Transverse colon (tissue), 4 donors: ENCODE results near the gene ANKRD33. TPM values are rescaled to one million over a fixed set of nuclear protein-coding genes. Genes with fewer than 3 reads are reported as not detected.

Source experiments
- DNase-seq: peaks from one replicate; pipeline ENCODE4 v3.0.0-alpha.2; 2019
- H3K27ac ChIP-seq, 4 donors: fragments of 200-600 bp; sonication (generic); 2 replicates each; pipeline ENCODE4 v1.5.1; 2016 to 2018; ENCODE audit warnings: inconsistent platforms in 4 of 4
- H3K27me3 ChIP-seq: fragments of 200-600 bp; sonication (generic); 2 replicates; pipeline ENCODE4 v1.5.1; 2017; ENCODE audit warnings: inconsistent platforms
- H3K36me3 ChIP-seq, 4 donors: fragments of 200-600 bp; sonication (generic); 2 replicates each; pipeline ENCODE4 v1.5.1; 2017 to 2019; ENCODE audit warnings: inconsistent platforms in 4 of 4
- H3K4me1 ChIP-seq, 4 donors: fragments of 200-600 bp; sonication (generic); 2 replicates each; pipeline ENCODE4 v1.5.1; 2017 to 2020; ENCODE audit warnings: inconsistent platforms in 4 of 4
- H3K4me3 ChIP-seq, 4 donors: fragments of 200-600 bp; sonication (generic); 1 replicate in 1 of 4; 2 replicates in 3 of 4; pipeline versions ENCODE4 v1.5.1 to v1.6.1; 2017 to 2019; ENCODE audit warnings: inconsistent platforms in 4 of 4
- H3K9me3 ChIP-seq, 2 donors: fragments of 200-600 bp; sonication (generic); 2 replicates each; pipeline ENCODE4 v1.5.1; 2017 to 2019; ENCODE audit warnings: inconsistent platforms in 2 of 2
- EP300 ChIP-seq: sonication (generic); formaldehyde crosslinking; IDR thresholded peaks from one replicate; pipeline ENCODE4 v1.6.1; 2017; ENCODE audit warnings: antibody characterized with exemption, low read depth
- POLR2A ChIP-seq: fragments of 450-650 bp; IDR thresholded peaks from one replicate; pipeline ENCODE4 v1.6.1; 2016; ENCODE audit warnings: antibody characterized with exemption, mild to moderate bottlenecking, moderate library complexity
- POLR2AphosphoS5 ChIP-seq, 3 donors: sonication (generic); formaldehyde crosslinking; IDR thresholded peaks; one replicate each; pipeline ENCODE4 v1.6.1; 2016; ENCODE audit warnings: antibody characterized with exemption in 3 of 3
- WGBS, 2 donors: methylation state at CpG; one replicate each; pipeline ENCODE4 v1.1.5; 2018; ENCODE audit warnings: low coverage in 1 of 2; 5-methylcytosine and 5-hydroxymethylcytosine counted together
- in situ Hi-C, 4 donors: fragments of 200-750 bp; cut with MboI; loops; one replicate each; pipeline versions ENCODE4 v1.15.0 to v1.15.1; 2017; ENCODE audit warnings: low sequenced_read_pairs in 3 of 4, low pct_ligation_motif_present in 1 of 4, low pct_unique_long_range_greater_than_20kb in 1 of 4
- intact Hi-C: fragments of 100-400 bp; cut with DNase I; formaldehyde crosslinking; loops from one replicate; pipeline ENCODE4 v1.15.1; 2023; ENCODE audit warnings: low total_unique reads
- total RNA-seq, 4 donors: library from RNA; depleted of rRNA; stranded (reverse); fragments of >200 nt; gene quantifications; one replicate each; pipeline ENCODE4 v1.1.0, GENCODE V29; 2016
- TF ChIP-seq, protein P1 (sequence below), 5 experiments: fragments of 200-600 bp in 3 of 5; fragments of 450-650 bp in 2 of 5; sonication (generic) in 3 of 5; IDR thresholded peaks; 1 replicate in 2 of 5; 2 replicates in 3 of 5; pipeline ENCODE4 v1.5.1; 2016 to 2017; ENCODE audit warnings: antibody characterized with exemption in 5 of 5, inconsistent platforms in 3 of 5, mild to moderate bottlenecking in 2 of 5, moderate library complexity in 1 of 5

ANKRD33 gene
- total RNA-seq, 4 donors from 2014 or later = not detected

GRCh38 chr12:51865757-51866270, 22.1 kb upstream of the ANKRD33 start:
- Histone ChIP-seq H3K4me3 (no peak overlapping the region), H3K36me3 (no peaks in the 10 kb centered on the region), H3K9me3 (no peaks in the 10 kb centered on the region), H3K27ac (no peak overlapping the region), H3K27me3 (peaks cover 80% of the 10 kb centered on the region), H3K4me1 (peaks cover 14 to 33% (median 21%) of the 10 kb centered on the region in 4 donors)
- intact Hi-C loops (no loop called here), in situ Hi-C loops (no loop called here)
- TF ChIP-seq POLR2A (no peak), EP300 (no peak), POLR2AphosphoS5 (IDR thresholded peaks at IDR 0.05) (no peak)
- TF ChIP-seq, protein P1, sequence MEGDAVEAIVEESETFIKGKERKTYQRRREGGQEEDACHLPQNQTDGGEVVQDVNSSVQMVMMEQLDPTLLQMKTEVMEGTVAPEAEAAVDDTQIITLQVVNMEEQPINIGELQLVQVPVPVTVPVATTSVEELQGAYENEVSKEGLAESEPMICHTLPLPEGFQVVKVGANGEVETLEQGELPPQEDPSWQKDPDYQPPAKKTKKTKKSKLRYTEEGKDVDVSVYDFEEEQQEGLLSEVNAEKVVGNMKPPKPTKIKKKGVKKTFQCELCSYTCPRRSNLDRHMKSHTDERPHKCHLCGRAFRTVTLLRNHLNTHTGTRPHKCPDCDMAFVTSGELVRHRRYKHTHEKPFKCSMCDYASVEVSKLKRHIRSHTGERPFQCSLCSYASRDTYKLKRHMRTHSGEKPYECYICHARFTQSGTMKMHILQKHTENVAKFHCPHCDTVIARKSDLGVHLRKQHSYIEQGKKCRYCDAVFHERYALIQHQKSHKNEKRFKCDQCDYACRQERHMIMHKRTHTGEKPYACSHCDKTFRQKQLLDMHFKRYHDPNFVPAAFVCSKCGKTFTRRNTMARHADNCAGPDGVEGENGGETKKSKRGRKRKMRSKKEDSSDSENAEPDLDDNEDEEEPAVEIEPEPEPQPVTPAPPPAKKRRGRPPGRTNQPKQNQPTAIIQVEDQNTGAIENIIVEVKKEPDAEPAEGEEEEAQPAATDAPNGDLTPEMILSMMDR (IDR thresholded peaks at IDR 0.05) = no peak
- 93% methylated on average over 7 of the region's 7 CpGs; no CpG with 5 or more reads in 1 of the 2 donors for WGBS, 2 donors
- DNase-seq = no peak

- TF ChIP-seq POLR2AphosphoS5 (IDR thresholded peaks at IDR 0.05) = no peak
- no peak for TF ChIP-seq POLR2A
- TF ChIP-seq, protein P1 (IDR thresholded peaks at IDR 0.05) = no peak
- TF ChIP-seq EP300 = no peak
- Histone ChIP-seq H3K27ac (no peak overlapping the region), H3K9me3 (no peaks in the 10 kb centered on the region), H3K4me3 (no peak overlapping the region), H3K4me1 (peaks cover 14 to 33% (median 21%) of the 10 kb centered on the region in 4 donors), H3K27me3 (peaks cover 81% of the 10 kb centered on the region), H3K36me3 (no peaks in the 10 kb centered on the region)
- 80 to 91% methylated on average over 1 to 4 of the region's 4 CpGs for WGBS, 2 donors
- no peak for DNase-seq
- in situ Hi-C loops (no loop called here), intact Hi-C loops (no loop called here)
These were observed 21.6 kb upstream of the ANKRD33 start for GRCh38 chr12:51866324-51866723.

DNA sequence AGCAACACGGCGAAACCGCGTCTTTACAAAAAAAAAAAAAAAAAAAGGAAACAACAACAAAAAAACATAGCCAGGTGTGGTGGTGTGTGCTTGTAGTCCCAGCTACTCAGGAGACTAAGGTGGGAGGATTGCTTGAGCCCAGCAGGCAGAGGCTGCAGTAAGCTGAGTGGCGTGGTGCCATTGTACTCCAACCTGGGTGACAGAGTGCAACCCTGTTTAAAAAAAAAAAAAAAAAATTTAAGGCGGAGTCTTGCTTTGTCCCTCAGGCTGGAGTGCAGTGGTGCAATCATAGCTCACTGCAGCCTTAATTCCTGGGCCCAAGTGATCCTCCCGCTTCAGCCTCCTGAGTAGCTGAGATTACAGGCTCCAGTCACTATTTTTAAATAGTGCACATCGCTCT, 21.1 kb upstream of the ANKRD33 start:
- H3K27me3 ChIP-seq = peaks cover 81% of the 10 kb centered on the region
- H3K4me3 ChIP-seq = no peak overlapping the region
- H3K27ac ChIP-seq = no peak overlapping the region
- in situ Hi-C loops (no loop called here), intact Hi-C loops (no loop called here)
- peaks cover 14 to 36% (median 21%) of the 10 kb centered on the region in 4 donors for H3K4me1 ChIP-seq
- H3K36me3 ChIP-seq = no peaks in the 10 kb centered on the region
- 84 to 91% methylated on average over 7 to 8 of the region's 8 CpGs for WGBS, 2 donors
- TF ChIP-seq POLR2AphosphoS5 (IDR thresholded peaks at IDR 0.05) = no peak
- TF ChIP-seq POLR2A = no peak
- H3K9me3 ChIP-seq = no peaks in the 10 kb centered on the region
- DNase-seq = no peak

- intact Hi-C loops = no loop called here
- H3K27me3 ChIP-seq = peaks cover 75% of the 10 kb centered on the region
- H3K27ac ChIP-seq = no peak overlapping the region
- TF ChIP-seq, protein P1 (IDR thresholded peaks at IDR 0.05) = no peak
- TF ChIP-seq POLR2A = no peak
- TF ChIP-seq POLR2AphosphoS5 (IDR thresholded peaks at IDR 0.05) = no peak
- TF ChIP-seq EP300 = no peak
- H3K36me3 ChIP-seq = no peaks in the 10 kb centered on the region
- no peak overlapping the region for H3K4me3 ChIP-seq
- in situ Hi-C loops = no loop called here
- peaks cover 14 to 37% (median 23%) of the 10 kb centered on the region in 4 donors for H3K4me1 ChIP-seq
- H3K9me3 ChIP-seq = no peaks in the 10 kb centered on the region
- DNase-seq = no peak
These were observed 20.5 kb upstream of the ANKRD33 start for GRCh38 chr12:51867371-51867770.

DNA sequence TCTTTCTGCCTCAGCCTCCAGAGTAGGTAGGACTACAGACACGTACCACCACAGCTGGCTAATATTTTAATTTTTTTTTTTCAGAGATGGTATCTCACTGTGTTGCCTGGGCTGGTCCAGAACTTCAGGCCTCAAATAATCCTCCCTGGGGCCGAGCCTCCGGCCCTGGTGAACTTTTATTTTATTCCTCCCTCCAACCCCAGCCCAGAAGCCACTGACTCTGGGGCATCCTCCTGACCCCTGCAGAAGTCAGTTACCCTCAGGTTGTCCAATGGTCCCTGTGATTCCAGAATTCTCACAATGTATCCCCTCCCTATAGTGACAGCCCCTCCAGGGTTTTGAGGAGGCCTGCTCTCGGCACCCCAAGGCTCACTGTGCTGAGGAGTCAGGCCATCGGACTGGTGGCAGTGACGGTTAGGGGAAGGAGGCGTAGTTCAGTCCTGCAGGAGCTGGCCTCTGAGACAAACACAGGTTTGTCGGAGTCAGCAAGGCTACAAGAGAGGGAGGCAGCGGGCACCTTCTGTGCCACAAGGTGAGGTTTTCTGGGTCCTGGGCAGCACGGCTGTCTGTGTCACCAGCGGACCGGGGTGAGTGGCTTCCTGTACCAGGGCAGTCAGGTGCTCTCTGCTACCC, 20.0 kb upstream of the ANKRD33 start:
- TF ChIP-seq POLR2A (no peak), EP300 (no peak), POLR2AphosphoS5 (IDR thresholded peaks at IDR 0.05) (no peak)
- TF ChIP-seq, protein P1 (IDR thresholded peaks at IDR 0.05) = no peak
- H3K4me3 ChIP-seq = no peak overlapping the region
- no peaks in the 10 kb centered on the region for H3K9me3 ChIP-seq
- no peak for DNase-seq
- in situ Hi-C loops (no loop called here), intact Hi-C loops (no loop called here)
- H3K27ac ChIP-seq = no peak overlapping the region
- no peaks in the 10 kb centered on the region for H3K36me3 ChIP-seq
- H3K27me3 ChIP-seq = peaks cover 69% of the 10 kb centered on the region
- WGBS, 2 donors = 94% methylated on average over 3 to 12 of the region's 12 CpGs
- peaks cover 14 to 37% (median 23%) of the 10 kb centered on the region in 4 donors for H3K4me1 ChIP-seq
